AG09309 (cell line): Measurements from ENCODE around the gene GLB1L3.

Experiments
- DNase-seq: peaks from one replicate; pipeline ENCODE4 v3.0.0-alpha.2; 2010; ENCODE audit warnings: low read depth
- H3K4me3 ChIP-seq: 2 replicates; pipeline ENCODE4 v1.5.1; 2011; ENCODE audit warnings: mild to moderate bottlenecking, low read depth, low read length, moderate library complexity; ENCODE audit not compliant: control insufficient read depth
- CTCF ChIP-seq: IDR thresholded peaks from 2 replicates; pipeline ENCODE4 v1.5.1; 2011; ENCODE audit warnings: mild to moderate bottlenecking, low read depth, low read length, inconsistent platforms; ENCODE audit not compliant: insufficient read depth, control insufficient read depth; ENCODE audit errors: missing control alignments

Gene GLB1L3

DNA sequence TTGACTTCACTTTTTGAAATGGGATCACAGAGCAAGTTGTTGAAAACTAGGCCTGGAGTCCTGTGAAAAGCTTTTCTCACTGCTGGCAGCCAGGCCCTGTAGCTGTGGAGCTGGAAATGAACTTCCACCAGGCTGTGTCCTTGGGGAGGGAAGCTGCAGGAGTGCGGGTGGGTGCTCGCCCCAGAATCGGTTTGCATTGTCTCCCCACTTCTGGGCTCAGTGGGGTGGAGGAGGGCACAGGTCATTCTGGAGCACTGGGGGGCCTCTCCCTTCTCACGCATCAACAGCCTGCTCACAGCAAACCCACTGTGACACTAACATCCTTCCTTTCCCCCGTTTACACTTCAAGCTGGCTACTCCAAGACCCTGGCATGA lies 70.8 kb downstream of the GLB1L3 start:
- no peak for TF ChIP-seq CTCF
- H3K4me3 ChIP-seq: no peak overlapping the region
- DNase-seq: no peak

DNA sequence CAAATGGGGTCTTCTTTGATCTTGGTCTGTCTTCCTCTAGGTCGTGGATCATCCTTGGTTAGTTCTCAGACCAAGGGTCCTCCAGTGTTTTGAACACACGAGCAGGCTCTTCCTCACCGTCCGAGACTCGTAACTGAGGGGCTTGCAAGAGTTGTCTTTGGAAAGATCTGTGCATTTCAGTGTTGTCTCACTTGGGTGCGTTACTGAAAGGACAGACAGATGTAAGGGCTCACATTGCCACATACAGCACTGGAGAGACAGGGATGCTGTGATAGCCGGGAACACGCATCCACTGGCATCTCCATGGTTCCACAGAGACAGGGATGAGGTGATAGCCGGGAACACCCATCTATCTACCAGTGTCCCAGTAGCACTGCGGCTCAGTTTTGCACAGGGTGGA lies 71.3 kb downstream of the GLB1L3 start:
- TF ChIP-seq CTCF: no peak

GRCh38 chr11:134349109-134349801 lies 73.1 kb downstream of the GLB1L3 start:
- no peak for TF ChIP-seq CTCF
- H3K4me3 ChIP-seq: no peak overlapping the region
- DNase-seq: no peak

More for the DNA sequence above, 71.3 kb downstream of the GLB1L3 start:
- H3K4me3 ChIP-seq: no peak overlapping the region
- no peak for DNase-seq

DNA sequence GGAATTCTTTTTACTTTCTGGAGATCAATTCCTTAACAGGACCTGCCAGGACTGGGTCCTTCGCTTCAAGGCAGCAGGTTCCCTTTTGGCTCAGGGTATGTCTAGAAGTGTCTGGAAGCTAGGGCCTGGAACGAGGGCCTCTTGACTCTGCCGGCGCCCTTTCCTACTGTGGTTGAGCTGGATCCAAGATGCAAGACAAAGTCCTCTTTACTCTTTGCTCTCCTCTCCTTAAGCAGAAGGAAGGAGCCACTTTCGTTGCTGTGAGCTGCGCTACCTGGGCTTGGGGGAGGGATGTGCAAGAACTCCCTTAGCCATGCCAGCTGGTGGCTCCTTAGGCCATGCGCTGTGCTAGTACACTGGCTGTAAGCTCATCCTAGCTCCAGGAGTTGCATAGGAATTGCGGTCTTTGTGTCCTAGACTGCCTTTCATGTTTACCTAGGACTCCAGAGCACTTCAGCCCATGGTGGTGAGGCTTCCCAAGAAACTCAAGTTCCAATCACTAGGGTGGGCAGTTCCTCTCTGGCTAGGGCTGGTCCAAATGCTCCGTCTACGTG lies 73.7 kb downstream of the GLB1L3 start:
- no peak for DNase-seq
- H3K4me3 ChIP-seq: no peak overlapping the region
- no peak for TF ChIP-seq CTCF

DNA sequence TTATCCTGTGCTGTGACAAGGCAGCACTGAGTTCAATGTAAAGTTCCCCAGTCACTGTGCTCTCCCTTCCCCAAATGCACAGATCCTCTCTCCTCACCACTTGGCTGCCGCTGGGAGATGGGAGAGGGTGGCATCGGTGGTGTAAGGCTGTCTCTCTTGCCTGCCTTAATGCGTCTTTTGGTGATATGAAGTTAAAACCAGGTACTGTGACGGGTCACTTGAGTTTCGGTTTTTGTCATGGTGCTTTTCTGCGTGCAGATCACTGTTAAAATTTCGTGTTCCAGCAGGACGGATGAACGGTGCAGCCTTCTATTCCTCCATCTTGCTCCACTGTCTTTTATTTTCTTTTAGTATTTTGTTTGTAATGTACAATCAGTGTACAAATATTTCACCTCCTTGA lies 74.2 kb downstream of the GLB1L3 start:
- DNase-seq: no peak
- TF ChIP-seq CTCF: no peak
- no peak overlapping the region for H3K4me3 ChIP-seq

- DNase-seq: no peak
- no peak for TF ChIP-seq CTCF
- no peak overlapping the region for H3K4me3 ChIP-seq
These were observed 75.9 kb downstream of the GLB1L3 start for GRCh38 chr11:134352111-134352510.

GRCh38 chr11:134355136-134355535 lies 79.0 kb downstream of the GLB1L3 start:
- H3K4me3 ChIP-seq: no peak overlapping the region

More at GRCh38 chr11:134355136-134355535, 79.0 kb downstream of the GLB1L3 start:
- DNase-seq: no peak
- no peak for TF ChIP-seq CTCF
